Superior temporal gyrus (tissue), 1 donor: Measurements from ENCODE around the gene IFT81.
"Not testable (repeated sequence)": the region's sequence is repeated elsewhere in the genome, so short reads cannot be mapped to it uniquely, and the experiment has no call there.

Source experiments
- DNase-seq: peaks from one replicate; pipeline ENCODE4 v3.0.0-alpha.2; 2016; ENCODE audit errors: extremely low spot score

IFT81 gene, protein sequence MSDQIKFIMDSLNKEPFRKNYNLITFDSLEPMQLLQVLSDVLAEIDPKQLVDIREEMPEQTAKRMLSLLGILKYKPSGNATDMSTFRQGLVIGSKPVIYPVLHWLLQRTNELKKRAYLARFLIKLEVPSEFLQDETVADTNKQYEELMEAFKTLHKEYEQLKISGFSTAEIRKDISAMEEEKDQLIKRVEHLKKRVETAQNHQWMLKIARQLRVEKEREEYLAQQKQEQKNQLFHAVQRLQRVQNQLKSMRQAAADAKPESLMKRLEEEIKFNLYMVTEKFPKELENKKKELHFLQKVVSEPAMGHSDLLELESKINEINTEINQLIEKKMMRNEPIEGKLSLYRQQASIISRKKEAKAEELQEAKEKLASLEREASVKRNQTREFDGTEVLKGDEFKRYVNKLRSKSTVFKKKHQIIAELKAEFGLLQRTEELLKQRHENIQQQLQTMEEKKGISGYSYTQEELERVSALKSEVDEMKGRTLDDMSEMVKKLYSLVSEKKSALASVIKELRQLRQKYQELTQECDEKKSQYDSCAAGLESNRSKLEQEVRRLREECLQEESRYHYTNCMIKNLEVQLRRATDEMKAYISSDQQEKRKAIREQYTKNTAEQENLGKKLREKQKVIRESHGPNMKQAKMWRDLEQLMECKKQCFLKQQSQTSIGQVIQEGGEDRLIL

DNA sequence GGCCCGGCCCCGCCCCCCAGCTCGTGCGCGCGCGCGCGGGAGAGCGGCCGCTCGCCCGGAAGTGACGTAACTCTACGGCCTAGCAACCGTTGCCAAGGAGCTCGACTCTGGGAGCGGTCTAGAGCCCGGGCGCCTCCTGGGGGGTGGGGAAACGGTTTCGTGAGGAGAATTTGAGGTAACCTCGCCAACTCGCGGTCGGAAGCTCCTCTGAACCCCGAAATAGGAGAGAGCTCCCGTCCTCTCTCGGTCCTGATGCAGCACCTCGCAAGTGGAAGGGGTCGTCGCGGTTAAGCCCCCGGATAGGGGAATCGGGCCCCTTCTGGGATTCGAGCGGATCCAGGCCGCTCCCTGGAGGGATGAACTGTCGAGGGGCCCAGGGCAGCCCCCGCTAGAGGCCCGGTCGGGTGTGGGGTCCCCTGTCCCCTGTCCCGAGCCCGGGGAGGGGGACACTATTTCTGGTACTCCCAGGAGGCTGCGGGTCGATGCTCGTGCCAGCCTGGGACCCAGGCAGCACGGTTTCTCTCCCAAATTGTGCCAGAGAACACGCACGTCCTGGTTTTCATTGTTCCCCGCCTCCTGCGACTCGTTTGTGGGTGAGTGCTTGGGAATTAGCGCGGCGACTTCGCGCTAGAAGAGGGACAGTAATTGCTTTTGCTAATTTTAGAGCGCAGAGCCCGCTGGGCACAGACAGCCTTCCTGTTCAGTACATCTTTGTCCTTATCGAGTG is at the start of gene IFT81:
IFT81 (plus strand) TSS at position 89 of the 727 bp plus-strand sequence. CDS start 3,024 bp downstream, outside the sequence.
- peak; percentile 87 for DNase-seq

- no peak for DNase-seq
Measured at GRCh38 chr12:110075880-110076279, 48.3 kb upstream of the IFT81 start.

GRCh38 chr12:110077800-110078199 is 46.4 kb upstream of the IFT81 start:
- DNase-seq: no peak

DNA sequence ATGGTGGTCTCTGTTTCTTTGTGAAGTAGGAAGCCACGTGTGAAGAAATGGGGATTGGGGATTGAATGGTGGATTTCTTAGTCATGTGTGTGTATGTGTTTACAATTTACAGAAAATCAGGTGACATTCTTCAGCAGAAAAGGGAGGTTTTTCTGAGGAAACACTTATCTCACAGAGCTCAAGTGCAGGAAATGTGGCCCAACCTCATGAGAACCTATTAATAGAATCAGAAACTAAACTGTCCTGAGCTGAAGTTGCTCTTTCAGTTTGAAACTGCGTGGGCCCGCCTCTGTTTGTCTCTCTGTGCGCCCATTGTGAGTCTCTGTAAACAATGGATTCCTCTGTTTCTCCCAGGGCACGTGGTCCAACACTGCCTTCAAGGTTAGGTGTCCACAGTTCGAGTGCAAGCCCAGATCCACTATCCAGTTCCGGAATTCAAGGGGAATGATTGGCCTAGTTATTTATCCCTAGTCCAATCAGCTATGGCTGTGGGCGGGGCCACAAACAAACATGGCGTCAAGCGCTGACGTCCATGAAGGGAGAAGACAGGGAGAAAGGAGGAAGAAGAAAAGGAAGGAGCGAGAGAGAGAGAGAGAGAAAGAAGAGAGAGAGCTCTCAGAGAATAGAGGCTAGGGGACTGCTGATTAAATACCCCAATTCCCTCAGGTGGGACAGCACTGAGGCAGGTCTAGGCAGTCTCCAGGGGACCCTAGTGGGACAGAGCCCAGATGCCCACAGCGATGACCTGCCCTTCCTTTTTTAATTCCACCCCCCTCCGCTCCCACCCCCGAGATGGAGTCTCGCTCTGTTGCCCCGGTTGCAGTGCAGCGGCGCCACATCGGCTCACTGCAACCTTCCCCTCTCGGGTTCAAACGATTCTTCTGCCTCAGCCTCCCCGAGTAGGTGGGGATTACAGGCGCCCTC is 44.4 kb upstream of the IFT81 start:
- DNase-seq: peak; percentile 98

- DNase-seq: no peak
Measured at GRCh38 chr12:110080410-110080809, 43.7 kb upstream of the IFT81 start.

GRCh38 chr12:110084314-110085015 is 39.7 kb upstream of the IFT81 start:
- no peak for DNase-seq

GRCh38 chr12:110088216-110088615 is 35.9 kb upstream of the IFT81 start:
- DNase-seq: not testable (repeated sequence)

DNA sequence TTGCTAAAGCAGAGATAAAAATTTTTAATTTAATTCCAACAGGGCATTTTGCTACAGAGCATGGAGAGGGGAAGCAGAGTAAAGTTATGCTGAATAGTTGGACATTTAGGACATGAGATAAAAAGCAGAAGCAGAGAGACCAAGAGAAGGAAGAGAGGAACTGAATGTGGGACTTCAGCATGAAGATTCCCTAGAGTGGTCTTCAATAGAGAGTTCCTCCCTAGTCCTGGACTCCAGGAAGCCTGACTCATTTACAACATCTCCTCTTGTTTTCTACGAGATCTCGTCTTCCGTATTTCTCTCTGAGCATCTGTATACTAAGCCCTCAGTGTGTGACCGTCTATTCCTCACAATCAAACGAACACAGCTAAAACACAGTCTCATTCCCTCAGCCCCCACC is 35.2 kb upstream of the IFT81 start:
- no peak for DNase-seq

DNA sequence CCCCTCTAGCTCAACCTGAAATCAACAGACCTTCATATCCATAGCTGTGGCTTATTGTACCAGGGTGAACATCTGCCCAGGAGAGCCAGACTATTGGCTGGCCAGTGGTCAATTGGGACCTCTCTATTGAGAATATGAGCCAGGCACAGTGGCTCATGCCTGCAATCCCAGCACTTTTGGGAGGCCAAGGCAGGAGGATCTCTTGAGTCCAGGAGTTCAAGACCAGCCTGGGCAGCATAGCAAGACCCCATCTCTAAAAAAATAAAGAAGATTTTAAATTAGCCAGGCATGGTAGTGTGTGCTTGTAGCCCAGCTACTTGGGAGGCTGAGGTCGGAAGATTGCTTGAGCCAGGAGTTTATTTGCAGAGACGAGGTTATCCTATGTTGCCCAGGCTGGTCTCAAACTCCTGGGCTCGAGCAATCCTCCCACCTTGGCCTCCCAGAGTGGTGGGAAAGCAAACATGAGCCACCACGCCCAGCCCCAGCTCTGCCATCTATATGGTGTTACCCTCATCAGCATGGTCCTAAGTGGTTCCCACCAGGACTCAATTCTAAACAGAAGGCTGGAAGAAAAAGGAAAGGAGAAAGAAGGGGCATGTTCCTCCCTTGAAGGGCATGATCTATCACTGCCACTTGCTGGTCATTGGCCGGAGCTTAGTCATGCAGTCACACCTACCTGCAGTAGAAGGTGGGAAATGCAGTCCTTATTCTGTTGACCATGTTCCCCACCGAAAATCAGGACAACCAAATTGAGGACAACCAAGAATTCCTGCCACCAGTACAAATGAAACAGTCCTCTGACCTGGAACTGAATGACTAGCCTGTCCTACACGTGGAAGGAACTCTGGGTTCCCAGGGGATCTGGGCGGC is 33.7 kb upstream of the IFT81 start:
- DNase-seq: no peak

DNA sequence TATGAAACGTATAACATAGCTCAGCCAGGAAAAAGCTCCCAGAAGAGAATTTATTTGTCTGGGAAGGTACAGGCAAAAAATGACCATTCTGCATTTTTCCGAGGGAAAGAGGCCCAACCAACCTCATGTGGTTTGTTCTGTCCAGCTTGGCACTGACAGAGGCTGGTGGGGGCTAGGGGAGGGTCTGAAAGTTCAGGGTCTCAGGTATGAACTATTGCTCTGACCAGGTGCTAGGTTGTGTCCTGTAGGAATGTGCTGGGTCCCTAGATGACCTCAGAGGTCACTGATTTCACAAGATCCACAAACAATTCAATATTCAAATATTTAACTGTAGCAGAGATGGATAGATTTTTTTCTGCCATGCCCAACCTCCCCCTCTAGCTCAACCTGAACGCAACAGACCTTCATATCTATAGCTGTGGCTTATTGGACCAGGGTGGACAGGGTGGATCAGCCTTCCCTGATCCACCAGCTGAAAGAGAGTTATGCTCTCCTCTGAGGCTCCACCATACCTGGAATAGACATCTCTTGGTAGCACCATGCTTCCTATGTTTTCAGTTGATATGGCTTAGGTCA is 32.9 kb upstream of the IFT81 start:
- DNase-seq: no peak

DNA sequence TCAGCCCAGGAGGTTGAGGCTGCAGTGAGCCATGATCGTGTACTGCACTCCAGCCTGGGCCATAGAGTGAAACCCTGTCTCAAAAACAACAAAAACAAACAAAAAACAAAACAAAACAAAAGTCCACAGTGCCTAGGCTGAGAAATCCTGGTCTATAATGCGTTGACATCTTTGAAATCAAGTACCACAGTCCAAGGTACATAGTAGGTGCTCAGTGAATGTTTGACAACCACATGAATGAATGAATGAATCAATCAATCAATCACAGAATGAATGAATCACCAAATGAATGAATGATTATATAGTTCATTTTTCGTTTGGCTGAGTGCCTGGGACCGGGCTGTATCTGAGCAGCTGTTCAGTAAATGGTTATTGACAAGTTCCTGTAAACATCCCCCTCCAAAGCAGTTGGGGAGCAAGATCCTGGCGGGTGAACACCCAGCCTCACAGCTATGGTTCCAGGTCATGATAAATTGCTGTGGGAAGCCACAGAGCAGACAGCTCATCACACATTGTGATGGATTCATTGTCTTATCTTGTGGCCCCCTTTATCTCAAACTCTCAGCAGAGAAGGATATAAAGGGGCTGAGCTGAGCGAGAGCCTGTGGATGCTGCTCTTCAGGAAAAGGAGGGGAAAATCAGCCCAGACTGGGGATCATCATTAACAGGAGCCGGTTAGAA is 30.4 kb upstream of the IFT81 start:
- no peak for DNase-seq

- peak; percentile 96 for DNase-seq
Measured at GRCh38 chr12:110100315-110100970, 23.7 kb upstream of the IFT81 start.

- DNase-seq: no peak
Measured at GRCh38 chr12:110102255-110102654, 21.9 kb upstream of the IFT81 start.

DNA sequence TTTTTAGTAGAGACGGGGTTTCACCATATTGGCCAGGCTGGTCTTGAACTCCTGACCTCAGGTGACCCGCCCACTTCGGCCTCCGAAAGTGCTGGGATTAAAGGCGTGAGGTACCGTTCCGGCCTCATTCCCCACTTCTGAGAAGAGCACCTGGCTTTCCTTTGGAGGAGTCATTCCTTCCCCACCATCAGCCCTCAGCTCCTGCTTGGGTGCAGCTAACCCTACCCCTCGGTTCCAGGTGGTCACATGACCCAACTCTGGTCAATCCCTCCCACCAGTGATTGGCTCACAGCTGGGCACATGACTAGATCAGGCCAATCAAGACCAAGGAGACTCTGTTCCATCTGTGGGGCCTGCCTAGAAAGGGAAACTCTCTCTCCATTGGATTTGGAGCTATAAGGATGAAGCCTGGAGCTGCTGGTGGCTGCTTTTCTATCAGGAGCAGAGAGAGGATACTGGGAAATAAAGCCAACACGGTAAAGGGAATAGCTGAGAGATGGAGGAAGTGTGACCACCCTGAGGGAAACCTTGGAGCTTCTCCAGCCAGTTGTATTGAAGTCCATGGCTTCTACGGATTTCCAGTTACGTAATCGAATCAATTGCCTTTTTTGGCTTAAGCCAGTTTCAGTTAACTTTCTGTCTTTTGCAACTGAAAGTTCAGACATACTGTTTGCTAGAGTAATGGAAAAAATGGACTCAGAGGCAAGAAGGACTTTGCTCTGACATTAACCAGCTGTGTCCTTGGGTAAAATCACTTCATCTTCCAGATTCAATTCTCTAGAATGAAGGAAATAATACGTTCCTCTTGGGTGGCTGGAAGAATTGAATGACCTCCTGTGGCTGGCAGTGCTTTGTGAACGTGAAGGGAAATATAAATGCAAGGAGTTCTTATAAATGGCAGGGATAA is 19.7 kb upstream of the IFT81 start:
- DNase-seq: no peak

DNA sequence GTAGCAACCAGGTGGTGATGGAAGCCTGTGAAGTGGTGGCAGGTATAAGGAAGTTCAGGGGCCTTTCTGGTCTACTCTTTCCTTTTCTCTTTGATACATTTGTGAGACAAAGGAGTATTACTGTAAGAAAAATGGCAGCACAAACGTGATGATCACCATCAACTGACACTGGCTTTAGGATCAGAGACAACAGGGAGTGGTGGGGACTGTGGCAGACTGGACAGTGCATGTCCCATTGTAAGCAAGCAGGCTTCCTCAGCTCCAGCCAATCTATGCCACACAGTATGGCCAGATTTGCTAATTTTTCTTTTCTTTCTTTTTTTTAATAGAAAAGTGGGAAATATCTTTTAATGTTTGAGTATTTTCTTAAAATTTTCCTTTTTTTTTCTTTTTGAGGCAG is 19.0 kb upstream of the IFT81 start:
- no peak for DNase-seq

GRCh38 chr12:110105986-110106385 is 18.2 kb upstream of the IFT81 start:
- DNase-seq: no peak
